Vagina (tissue), 2 donors: Measurements from ENCODE around the gene CELSR3. TPM values are rescaled to one million over a fixed set of nuclear protein-coding genes. Genes with fewer than 3 reads are reported as not detected.

Experiments used
- microRNA-seq: library from miRNA; unstranded; fragments of <30 nt; microRNA quantifications from one replicate; pipeline ENCODE4, GENCODE V29; 2017; ENCODE audit warnings: borderline number of aligned reads, borderline replicate concordance
- small RNA-seq: library from RNA; depleted of rRNA; stranded (forward); fragments of <200 nt; gene quantifications from one replicate; pipeline ENCODE3, GENCODE V24; 2016
- total RNA-seq: library from RNA; depleted of rRNA; stranded (reverse); fragments of >200 nt; gene quantifications from one replicate; pipeline ENCODE4 v1.2.3, GENCODE V29; 2016

CELSR3 gene
- total RNA-seq, 1 donor from 2014 or later = 2.2 TPM

Small RNA genes within 50 kb of the gene (microRNA-seq; reads per million reads assigned to microRNA genes)
- not detected for gene MIR4793

Small RNA genes within 50 kb of the gene (small RNA-seq; reads per million reads assigned to genes)
- not detected for gene AC141002.1

Other genes with a start within 250 kb of the CELSR3 start
- 257 TPM for gene PLXNB1, start 232.8 kb downstream of the CELSR3 start, total RNA-seq
- 11.5 TPM for gene CCDC51, start 222.8 kb downstream of the CELSR3 start, total RNA-seq
- 251 TPM for gene TMA7, start 222.6 kb downstream of the CELSR3 start, total RNA-seq
- gene ATRIP, start 216.1 kb downstream of the CELSR3 start, total RNA-seq = 13.8 TPM
- 133 TPM for gene SHISA5, start 158.7 kb downstream of the CELSR3 start, total RNA-seq
- gene PFKFB4, start 106.1 kb downstream of the CELSR3 start, total RNA-seq = 7.4 TPM
- gene UCN2, start 99.1 kb downstream of the CELSR3 start, total RNA-seq = 5.2 TPM
- 148 TPM for gene COL7A1, start 67.6 kb downstream of the CELSR3 start, total RNA-seq
- 190 TPM for gene UQCRC1, start 53.2 kb downstream of the CELSR3 start, total RNA-seq
- gene TMEM89, start 41.1 kb downstream of the CELSR3 start, total RNA-seq = not detected
- 35.1 TPM for gene SLC26A6, start 27.4 kb downstream of the CELSR3 start, total RNA-seq
- 45.9 TPM for gene NCKIPSD, start 23.0 kb upstream of the CELSR3 start, total RNA-seq
- 119 TPM for gene IP6K2, start 54.3 kb upstream of the CELSR3 start, total RNA-seq
- 23.8 TPM for gene PRKAR2A, start 185.0 kb upstream of the CELSR3 start, total RNA-seq
- 24.1 TPM for gene SLC25A20, start 236.0 kb upstream of the CELSR3 start, total RNA-seq